Measurements from ENCODE around the gene SRSF11.

The SRSF11 gene

DNA sequence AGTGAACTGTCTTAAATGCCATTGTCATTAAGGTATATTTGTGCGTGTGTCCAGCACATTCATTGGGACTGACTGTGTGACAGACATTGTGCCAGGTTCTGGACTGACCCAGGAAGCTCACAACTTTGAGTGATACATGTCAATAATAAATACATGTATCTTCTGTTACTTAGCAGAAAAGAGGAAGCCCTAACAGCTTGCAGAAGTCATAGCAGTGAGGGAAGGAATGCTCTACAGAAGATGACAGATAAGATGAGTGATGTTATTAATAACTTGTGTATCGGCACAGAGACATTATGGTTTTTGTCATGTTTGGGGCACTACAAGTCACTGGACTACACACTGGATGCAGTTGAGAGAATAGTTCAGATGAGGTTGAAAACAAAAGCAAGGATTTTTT, 1.2 kb upstream of the SRSF11 start:
- DNase-seq (ENCODE audit: insufficient read length, low spot score) (no peak), FAIRE-seq (no peak)

GRCh38 chr1:70220517-70221237, 503 bp upstream of the SRSF11 start:
- DNase-seq (ENCODE audit: insufficient read length, low spot score): no peak
- no peak for FAIRE-seq

DNA sequence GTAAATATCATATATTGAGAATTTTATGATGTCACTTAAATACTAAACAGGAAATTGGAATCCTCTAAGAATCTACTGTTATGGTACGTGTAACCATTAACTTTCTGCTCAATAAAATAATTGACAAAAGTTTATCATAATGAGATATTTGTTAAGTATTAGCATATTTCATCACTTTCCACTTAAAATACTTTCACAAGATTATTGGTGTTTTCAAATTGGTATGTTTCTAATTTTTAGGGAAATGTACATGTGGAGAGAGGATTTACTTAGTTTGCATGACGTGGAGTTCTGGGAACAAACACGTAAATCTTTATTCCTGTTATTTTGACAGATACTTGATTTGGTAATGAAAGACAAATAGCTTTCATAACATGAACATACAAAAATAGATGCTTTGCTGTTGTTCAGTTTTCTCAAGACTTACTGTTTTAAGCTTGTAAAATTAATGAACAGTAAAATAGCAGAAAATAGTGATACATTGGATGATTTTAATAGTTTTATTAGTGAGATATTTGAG, 1.6 kb downstream of the SRSF11 start:
- no peak for FAIRE-seq

GRCh38 chr1:70224954-70225353, 3.8 kb downstream of the SRSF11 start:
- DNase-seq (ENCODE audit: insufficient read length, low spot score) (no peak), FAIRE-seq (no peak)

More for the DNA sequence above, 1.6 kb downstream of the SRSF11 start:
- no peak for DNase-seq (ENCODE audit: insufficient read length, low spot score)

GRCh38 chr1:70227439-70227838, 6.3 kb downstream of the SRSF11 start:
- FAIRE-seq (no peak), DNase-seq (ENCODE audit: insufficient read length, low spot score) (no peak)

GRCh38 chr1:70228670-70229069, 7.5 kb downstream of the SRSF11 start:
- DNase-seq (ENCODE audit: insufficient read length, low spot score) (no peak), FAIRE-seq (no peak)

GRCh38 chr1:70231475-70231874, 10.3 kb downstream of the SRSF11 start:
- DNase-seq (ENCODE audit: insufficient read length, low spot score): no peak
- no peak for FAIRE-seq

GRCh38 chr1:70234733-70235132, 13.6 kb downstream of the SRSF11 start:
- FAIRE-seq: no peak
- no peak for DNase-seq (ENCODE audit: insufficient read length, low spot score)

- FAIRE-seq: no peak
- DNase-seq (ENCODE audit: insufficient read length, low spot score): no peak
Measured at GRCh38 chr1:70239940-70240339, 18.8 kb downstream of the SRSF11 start.

GRCh38 chr1:70247122-70247521, 25.9 kb downstream of the SRSF11 start:
- DNase-seq (ENCODE audit: insufficient read length, low spot score) (no peak), FAIRE-seq (no peak)

- no peak for DNase-seq (ENCODE audit: insufficient read length, low spot score)
- no peak for FAIRE-seq
Measured at GRCh38 chr1:70247768-70248167, 26.6 kb downstream of the SRSF11 start.

GRCh38 chr1:70248729-70249128, 27.5 kb downstream of the SRSF11 start:
- FAIRE-seq (no peak), DNase-seq (ENCODE audit: insufficient read length, low spot score) (no peak)

DNA sequence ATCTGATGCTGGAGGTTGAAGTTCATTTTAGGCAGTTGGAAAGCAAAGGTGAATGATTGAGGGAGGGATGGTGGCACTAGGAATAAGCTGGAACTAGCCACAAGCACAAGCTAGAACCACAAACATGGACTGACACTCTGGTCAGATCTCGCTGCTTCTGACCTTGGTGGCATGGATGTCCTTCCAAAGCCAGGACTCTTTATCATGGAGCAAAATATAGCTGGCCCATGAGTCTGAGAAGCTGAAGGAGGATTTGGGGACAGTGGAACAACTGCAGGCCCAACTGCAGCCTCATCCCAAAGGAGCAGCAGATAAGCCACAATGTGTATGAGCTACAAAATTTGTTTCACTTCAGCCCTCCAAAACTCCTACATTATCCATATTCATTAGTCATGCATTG, 35.5 kb downstream of the SRSF11 start:
- DNase-seq (ENCODE audit: insufficient read length, low spot score): no peak
- FAIRE-seq: no peak

GRCh38 chr1:70264839-70265238, 43.7 kb downstream of the SRSF11 start:
- FAIRE-seq (no peak), DNase-seq (ENCODE audit: insufficient read length, low spot score) (no peak)

- FAIRE-seq (no peak), DNase-seq (ENCODE audit: insufficient read length, low spot score) (no peak)
Measured at GRCh38 chr1:70265946-70266345, 44.8 kb downstream of the SRSF11 start.

- FAIRE-seq (no peak), DNase-seq (ENCODE audit: insufficient read length, low spot score) (no peak)
Measured at GRCh38 chr1:70277875-70278274, 56.7 kb downstream of the SRSF11 start.

DNA sequence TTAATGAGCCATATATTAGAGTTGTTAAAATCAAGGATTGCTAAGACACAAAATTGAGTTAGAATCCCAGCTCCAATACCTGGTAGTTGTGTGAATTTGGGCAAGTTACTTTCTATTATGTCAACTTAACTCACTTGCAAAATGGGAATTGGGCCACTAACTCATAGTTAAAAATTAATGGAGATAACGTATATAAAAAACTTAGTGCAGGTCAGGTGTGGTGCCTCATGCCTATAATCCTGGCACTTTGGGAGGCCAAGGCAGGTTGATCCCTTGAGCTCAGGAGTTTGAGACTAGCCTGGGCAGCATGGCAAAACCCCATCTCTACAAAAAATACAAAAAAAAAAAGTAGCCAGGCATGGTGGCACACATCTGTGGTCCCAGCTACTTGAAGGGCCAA, 57.5 kb downstream of the SRSF11 start:
- no peak for DNase-seq (ENCODE audit: insufficient read length, low spot score)
- FAIRE-seq: no peak

GRCh38 chr1:70284366-70284765, 63.2 kb downstream of the SRSF11 start:
- DNase-seq (ENCODE audit: insufficient read length, low spot score) (no peak), FAIRE-seq (no peak)

DNA sequence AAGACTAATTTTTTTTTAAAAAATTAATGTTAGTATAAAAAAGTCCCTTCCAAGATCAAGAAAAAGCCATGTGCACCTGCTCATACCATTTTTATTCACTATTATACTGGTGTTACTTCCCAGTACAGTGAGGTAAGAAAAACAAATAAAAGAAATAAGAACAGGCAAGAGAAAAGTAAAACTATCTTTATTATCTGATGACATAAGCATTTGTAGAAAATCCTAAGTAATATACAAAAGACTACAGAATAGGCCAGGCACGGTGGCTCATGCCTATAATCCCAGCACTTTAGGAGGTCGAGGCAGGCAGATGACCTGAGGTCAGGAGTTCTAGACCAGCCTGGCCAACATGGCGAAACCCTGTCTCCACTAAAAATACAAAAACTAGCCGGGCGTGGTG, 65.3 kb downstream of the SRSF11 start:
- FAIRE-seq (no peak), DNase-seq (ENCODE audit: insufficient read length, low spot score) (no peak)

GRCh38 chr1:70288166-70288565, 67.0 kb downstream of the SRSF11 start:
- FAIRE-seq: no peak
- no peak for DNase-seq (ENCODE audit: insufficient read length, low spot score)

- DNase-seq (ENCODE audit: insufficient read length, low spot score): no peak
- no peak for FAIRE-seq
Measured at GRCh38 chr1:70290218-70290617, 69.0 kb downstream of the SRSF11 start.

GRCh38 chr1:70293186-70293843, 72.1 kb downstream of the SRSF11 start:
- DNase-seq (ENCODE audit: insufficient read length, low spot score): no peak
- no peak for FAIRE-seq

All from HTR-8/SVneo (cell line).